ENCODE measurements around the gene AHCTF1. TPM values are rescaled to one million over a fixed set of nuclear protein-coding genes. Genes with fewer than 3 reads are reported as not detected.
A peak's percentile ranks its signal among the peaks of the same experiment; 100 is the strongest.

AHCTF1 gene
- total and polyA plus RNA-seq, 2 donors (not counting 1 experiment from before 2014, with no cell fraction given), result 15.8 to 30.6 TPM

- DNase-seq (ENCODE audit: low read depth in 2 of 2), result no peak
- H3K27me3 ChIP-seq (ENCODE audit: control insufficient read depth, insufficient read depth, low read length), result no peaks in the 10 kb centered on the region
- H3K9ac ChIP-seq (ENCODE audit: insufficient read depth, low read length), result no peak overlapping the region
- no peaks in the 10 kb centered on the region for H4K20me1 ChIP-seq (ENCODE audit: control insufficient read depth, extremely low read depth, insufficient read depth, low read length)
- no peak overlapping the region for H3K4me3 ChIP-seq (replicated peaks in 1 of 4; ENCODE audit: control extremely low read depth in 1 of 4, insufficient read depth in 1 of 4, low read depth in 3 of 4, low read length in 4 of 4)
- H3K4me1 ChIP-seq (ENCODE audit: control insufficient read depth, extremely low read depth, insufficient read depth, low read length), result no peaks in the 10 kb centered on the region
- no peak overlapping the region for H3K4me2 ChIP-seq (ENCODE audit: extremely low read depth, insufficient read depth, low read length)
- H2AFZ ChIP-seq (ENCODE audit: low read length), result no peak overlapping the region
- H3K27ac ChIP-seq (ENCODE audit: insufficient read depth, low read length), result no peak overlapping the region
- H3K36me3 ChIP-seq (ENCODE audit: control insufficient read depth, insufficient read depth, low read length), result peaks cover 2% of the 10 kb centered on the region
- TF ChIP-seq CTCF (conservative IDR thresholded peaks at IDR 0.05 in 1 of 2, IDR thresholded peaks at IDR 0.05 in 1 of 2; ENCODE audit: low read depth in 1 of 2, low read length in 2 of 2) (no peak), EZH2 (IDR thresholded peaks at IDR 0.05; ENCODE audit: low read length, missing control alignments) (no peak)
- H3K9me3 ChIP-seq (ENCODE audit: control insufficient read depth, insufficient read depth, low read depth, low read length), result no peaks in the 10 kb centered on the region
- H3K79me2 ChIP-seq (ENCODE audit: control insufficient read depth, insufficient read depth, low read length), result no peaks in the 10 kb centered on the region
Measured at GRCh38 chr1:246838118-246838456, 93.7 kb downstream of the AHCTF1 start.

GRCh38 chr1:246837418-246838117, 94.2 kb downstream of the AHCTF1 start:
- Histone ChIP-seq H3K4me2 (ENCODE audit: extremely low read depth, insufficient read depth, low read length) (no peak overlapping the region), H4K20me1 (ENCODE audit: control insufficient read depth, extremely low read depth, insufficient read depth, low read length) (no peaks in the 10 kb centered on the region), H3K4me1 (ENCODE audit: control insufficient read depth, extremely low read depth, insufficient read depth, low read length) (no peaks in the 10 kb centered on the region), H2AFZ (ENCODE audit: low read length) (no peak overlapping the region), H3K9me3 (ENCODE audit: control insufficient read depth, insufficient read depth, low read depth, low read length) (no peaks in the 10 kb centered on the region), H3K36me3 (ENCODE audit: control insufficient read depth, insufficient read depth, low read length) (no peaks in the 10 kb centered on the region), H3K27me3 (ENCODE audit: control insufficient read depth, insufficient read depth, low read length) (no peaks in the 10 kb centered on the region), H3K79me2 (ENCODE audit: control insufficient read depth, insufficient read depth, low read length) (no peaks in the 10 kb centered on the region), H3K27ac (ENCODE audit: insufficient read depth, low read length) (no peak overlapping the region), H3K4me3 (replicated peaks in 1 of 4; ENCODE audit: control extremely low read depth in 1 of 4, insufficient read depth in 1 of 4, low read depth in 3 of 4, low read length in 4 of 4) (no peak overlapping the region), H3K9ac (ENCODE audit: insufficient read depth, low read length) (no peak overlapping the region)
- TF ChIP-seq CTCF (conservative IDR thresholded peaks at IDR 0.05 in 1 of 2, IDR thresholded peaks at IDR 0.05 in 1 of 2; ENCODE audit: low read depth in 1 of 2, low read length in 2 of 2) (no peak), EZH2 (IDR thresholded peaks at IDR 0.05; ENCODE audit: low read length, missing control alignments) (no peak)
- peak in 1 of 2 donors; percentile 17 for DNase-seq (ENCODE audit: low read depth in 2 of 2)

GRCh38 chr1:246836209-246836966, 95.4 kb downstream of the AHCTF1 start:
- Histone ChIP-seq H2AFZ (ENCODE audit: low read length) (no peak overlapping the region), H3K79me2 (ENCODE audit: control insufficient read depth, insufficient read depth, low read length) (no peaks in the 10 kb centered on the region), H3K27me3 (ENCODE audit: control insufficient read depth, insufficient read depth, low read length) (no peaks in the 10 kb centered on the region), H3K4me2 (ENCODE audit: extremely low read depth, insufficient read depth, low read length) (no peak overlapping the region), H3K36me3 (ENCODE audit: control insufficient read depth, insufficient read depth, low read length) (no peaks in the 10 kb centered on the region), H4K20me1 (ENCODE audit: control insufficient read depth, extremely low read depth, insufficient read depth, low read length) (no peaks in the 10 kb centered on the region), H3K9ac (ENCODE audit: insufficient read depth, low read length) (no peak overlapping the region), H3K9me3 (ENCODE audit: control insufficient read depth, insufficient read depth, low read depth, low read length) (no peaks in the 10 kb centered on the region), H3K27ac (ENCODE audit: insufficient read depth, low read length) (no peak overlapping the region), H3K4me3 (replicated peaks in 1 of 4; ENCODE audit: control extremely low read depth in 1 of 4, insufficient read depth in 1 of 4, low read depth in 3 of 4, low read length in 4 of 4) (no peak overlapping the region), H3K4me1 (ENCODE audit: control insufficient read depth, extremely low read depth, insufficient read depth, low read length) (no peaks in the 10 kb centered on the region)
- TF ChIP-seq EZH2 (IDR thresholded peaks at IDR 0.05; ENCODE audit: low read length, missing control alignments) (no peak), CTCF (conservative IDR thresholded peaks at IDR 0.05 in 1 of 2, IDR thresholded peaks at IDR 0.05 in 1 of 2; ENCODE audit: low read depth in 1 of 2, low read length in 2 of 2) (no peak)
- peak; percentile 36 to 42 for DNase-seq (ENCODE audit: low read depth in 2 of 2)
